T-helper 2 cell treated with Interferon-gamma antibody and Interleukin-4, amounts not matched to agents 5 μg/mL and 100 μg/mL, for 36 hours (primary cell): ENCODE data around the gene AEBP1.

Experiments used
- DNase-seq: peaks from one replicate; pipeline ENCODE4 v3.0.0; 2021; ENCODE audit warnings: low spot score
- H3K27ac Mint-ChIP-seq: one replicate; pipeline ENCODE4 v1.8.0; 2021; ENCODE audit warnings: mild to moderate bottlenecking, mixed read lengths
- H3K27me3 Mint-ChIP-seq: one replicate; pipeline ENCODE4 v1.8.0; 2021; ENCODE audit warnings: low read depth, mixed read lengths
- H3K36me3 Mint-ChIP-seq: one replicate; pipeline ENCODE4 v1.8.0; 2021; ENCODE audit warnings: low read depth, mixed read lengths
- H3K4me1 Mint-ChIP-seq: one replicate; pipeline ENCODE4 v1.8.0; 2021; ENCODE audit warnings: low read depth, mixed read lengths
- H3K4me3 Mint-ChIP-seq: one replicate; pipeline ENCODE4 v1.8.0; 2022; ENCODE audit warnings: mild to moderate bottlenecking, moderate library complexity, mixed read lengths
- H3K9me3 Mint-ChIP-seq: one replicate; pipeline ENCODE4 v1.8.0; 2021; ENCODE audit warnings: mixed read lengths

AEBP1 gene

DNA sequence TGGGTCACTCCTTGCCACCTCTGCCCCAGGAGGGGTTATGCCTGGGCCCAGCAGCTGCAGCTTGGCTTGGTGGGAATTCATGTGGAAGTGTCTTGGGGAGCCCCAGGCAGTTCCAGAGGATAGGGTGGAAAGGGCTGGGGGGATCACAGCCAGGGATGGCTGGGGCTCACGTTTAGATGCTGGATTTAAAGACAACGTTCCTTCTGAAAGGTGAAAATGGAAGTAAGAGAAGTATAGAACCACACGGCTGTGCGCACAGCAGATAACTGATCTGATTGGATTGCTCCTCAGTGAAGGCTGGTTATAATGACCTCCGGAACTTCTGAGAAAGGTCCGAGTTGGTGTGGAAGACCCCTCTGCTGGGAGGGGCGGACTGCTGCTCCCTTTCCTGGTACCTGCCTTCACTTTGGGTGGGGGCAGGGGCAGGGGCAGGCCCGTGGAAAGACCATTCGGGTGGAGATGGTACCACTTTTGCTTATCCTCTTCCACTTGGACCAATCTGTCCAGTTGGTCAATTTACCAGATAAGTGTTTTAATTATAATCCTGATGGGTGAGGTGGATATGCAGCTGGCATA is 44.9 kb downstream of the AEBP1 start:
- Mint-ChIP-seq H3K9me3 (no peaks in the 10 kb centered on the region), H3K4me3 (no peak overlapping the region), H3K36me3 (no peaks in the 10 kb centered on the region), H3K27ac (no peak overlapping the region), H3K4me1 (peaks cover 2% of the 10 kb centered on the region), H3K27me3 (peaks cover 13% of the 10 kb centered on the region)
- DNase-seq, result no peak

DNA sequence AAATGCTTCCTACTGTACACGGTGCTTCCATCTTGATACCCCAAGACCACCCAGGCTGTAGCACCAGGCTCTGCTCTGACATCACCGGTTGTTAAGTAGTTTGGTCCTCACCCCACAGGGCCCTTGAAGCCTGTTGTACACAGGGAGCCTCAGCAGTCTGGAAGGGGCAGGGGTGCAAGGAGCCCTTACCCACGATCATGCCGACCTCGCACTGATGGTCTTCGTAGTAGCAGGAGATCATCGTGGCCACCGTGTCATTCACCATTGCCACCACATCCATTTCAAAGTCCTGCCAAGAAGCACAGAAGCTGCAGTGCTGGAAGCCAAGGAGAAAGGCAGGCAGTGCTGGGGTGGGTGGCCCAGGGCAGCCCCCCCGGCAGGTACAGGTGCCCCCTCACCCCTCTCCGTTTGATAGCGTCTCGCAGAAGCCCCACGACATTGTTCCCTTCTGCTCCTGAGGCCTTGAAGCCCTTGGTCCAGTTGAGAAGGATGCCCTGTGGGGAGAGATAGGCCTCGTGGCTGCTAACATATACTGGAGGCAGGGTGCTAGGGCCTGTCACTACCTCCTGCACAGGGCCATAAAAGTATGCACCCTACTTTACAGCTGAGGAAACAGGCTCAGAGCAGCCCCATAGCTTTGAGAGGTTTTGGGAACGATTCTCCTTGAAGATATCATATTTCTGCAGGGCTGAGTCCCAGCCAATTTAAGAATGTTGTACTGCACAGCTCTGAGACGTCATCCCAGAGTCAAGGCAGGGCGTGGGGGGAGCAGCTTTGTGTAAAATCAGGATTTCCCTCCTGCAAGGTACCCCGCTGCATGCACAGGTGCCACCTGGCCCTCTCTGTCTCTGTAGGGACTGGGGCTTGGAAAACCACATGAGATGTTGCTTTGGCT is 45.7 kb downstream of the AEBP1 start:
- Mint-ChIP-seq H3K4me3 (no peak overlapping the region), H3K27ac (no peak overlapping the region), H3K36me3 (no peaks in the 10 kb centered on the region), H3K27me3 (peaks cover 9% of the 10 kb centered on the region), H3K9me3 (no peaks in the 10 kb centered on the region), H3K4me1 (peaks cover 2% of the 10 kb centered on the region)
- no peak for DNase-seq

DNA sequence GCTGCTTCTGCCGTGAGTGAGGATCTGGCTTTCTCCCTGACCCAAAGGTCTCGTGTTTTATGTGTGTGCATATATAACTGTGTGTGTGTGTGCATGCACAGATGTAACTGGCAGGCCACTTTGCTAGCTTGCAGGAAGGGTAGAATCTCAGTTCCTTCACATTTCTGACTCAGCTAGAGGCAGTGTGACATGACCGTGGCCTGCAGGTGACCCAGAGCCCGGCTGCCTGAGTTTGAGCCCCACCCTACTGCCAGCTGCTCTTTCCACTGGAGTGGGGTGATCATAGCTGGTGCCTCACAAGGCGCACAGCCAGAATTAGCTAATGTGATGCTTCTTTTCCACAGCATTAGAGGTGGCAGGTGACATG is 46.3 kb downstream of the AEBP1 start:
- no peak for DNase-seq
- no peak overlapping the region for H3K4me3 Mint-ChIP-seq
- H3K36me3 Mint-ChIP-seq, result no peaks in the 10 kb centered on the region
- H3K9me3 Mint-ChIP-seq, result no peaks in the 10 kb centered on the region
- H3K27me3 Mint-ChIP-seq, result peaks cover 4% of the 10 kb centered on the region
- H3K27ac Mint-ChIP-seq, result no peak overlapping the region
- H3K4me1 Mint-ChIP-seq, result peaks cover 2% of the 10 kb centered on the region

DNA sequence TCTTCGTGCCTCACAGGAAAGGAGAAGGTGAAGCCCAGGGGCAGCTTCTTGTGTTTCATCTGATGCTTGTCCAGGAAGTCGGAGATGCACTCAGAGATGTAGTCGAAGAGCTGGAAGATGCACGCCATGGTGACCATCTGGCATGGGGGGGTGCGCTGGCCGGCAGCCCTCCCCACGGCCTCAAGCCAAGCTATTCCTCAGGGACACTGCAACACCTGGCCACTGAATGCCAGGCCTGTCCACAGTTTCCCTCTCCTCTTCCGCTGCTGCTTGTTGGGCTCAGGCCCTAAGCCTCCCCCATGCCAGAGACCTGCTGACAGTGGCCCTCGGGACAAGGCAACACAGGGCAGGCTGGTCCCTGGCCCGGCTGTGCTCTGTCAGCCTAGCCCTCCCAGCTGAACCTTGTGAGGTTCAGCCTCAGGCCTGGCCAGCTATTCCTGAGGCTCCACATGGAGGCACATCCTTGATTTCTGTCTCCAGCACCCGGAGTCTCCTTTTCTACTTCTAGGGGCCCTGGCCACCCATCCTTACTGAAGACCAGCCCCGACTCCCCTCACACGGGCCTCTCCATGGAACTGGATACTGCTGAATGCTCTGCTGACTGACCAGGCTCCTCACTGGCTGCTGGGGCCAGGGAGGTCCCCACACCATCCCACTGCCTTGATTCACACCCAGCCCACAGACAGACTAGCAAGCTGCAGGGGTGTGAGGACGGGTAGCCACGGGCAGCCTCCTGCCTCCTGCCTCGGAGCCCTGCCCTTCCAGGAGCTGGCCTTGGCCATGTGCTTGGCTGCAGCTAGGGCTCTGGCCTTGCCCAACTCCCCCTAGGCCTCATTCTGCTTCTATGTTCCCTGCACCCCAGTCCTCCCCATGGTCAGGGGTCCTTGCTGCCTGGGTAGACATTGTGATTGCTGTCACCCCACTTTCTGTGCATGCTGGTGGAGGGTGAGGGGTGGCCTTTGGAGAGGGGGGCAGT is 47.1 kb downstream of the AEBP1 start:
- no peak overlapping the region for H3K4me3 Mint-ChIP-seq
- no peak for DNase-seq
- peaks cover 4% of the 10 kb centered on the region for H3K27me3 Mint-ChIP-seq

DNA sequence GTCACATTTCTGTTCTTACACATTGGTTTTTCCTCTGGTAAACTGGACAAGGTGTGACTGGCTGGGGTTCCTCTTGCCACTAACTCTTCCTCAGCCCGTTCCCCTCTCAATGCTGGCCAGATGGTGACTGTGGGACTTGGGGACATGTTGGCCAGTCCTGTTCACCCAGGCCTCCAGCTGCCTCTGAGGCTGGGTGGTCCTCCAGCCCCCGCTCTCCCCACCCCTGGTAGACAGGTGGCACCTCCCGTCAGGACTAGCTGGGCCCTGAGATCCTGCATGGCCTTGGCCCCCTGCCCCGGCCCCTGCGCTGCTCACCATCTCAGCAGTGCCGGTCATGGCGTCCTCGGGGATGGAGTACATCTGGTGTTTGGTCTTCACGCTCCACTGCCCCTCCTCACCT is 47.8 kb downstream of the AEBP1 start:
- Mint-ChIP-seq H3K4me1 (no peaks in the 10 kb centered on the region), H3K4me3 (no peak overlapping the region), H3K36me3 (no peaks in the 10 kb centered on the region), H3K9me3 (no peaks in the 10 kb centered on the region), H3K27ac (no peak overlapping the region), H3K27me3 (peaks cover 3% of the 10 kb centered on the region)
- no peak for DNase-seq

More for the DNA sequence above, 47.1 kb downstream of the AEBP1 start:
- no peaks in the 10 kb centered on the region for H3K36me3 Mint-ChIP-seq
- H3K4me1 Mint-ChIP-seq, result no peaks in the 10 kb centered on the region
- H3K9me3 Mint-ChIP-seq, result no peaks in the 10 kb centered on the region
- no peak overlapping the region for H3K27ac Mint-ChIP-seq

DNA sequence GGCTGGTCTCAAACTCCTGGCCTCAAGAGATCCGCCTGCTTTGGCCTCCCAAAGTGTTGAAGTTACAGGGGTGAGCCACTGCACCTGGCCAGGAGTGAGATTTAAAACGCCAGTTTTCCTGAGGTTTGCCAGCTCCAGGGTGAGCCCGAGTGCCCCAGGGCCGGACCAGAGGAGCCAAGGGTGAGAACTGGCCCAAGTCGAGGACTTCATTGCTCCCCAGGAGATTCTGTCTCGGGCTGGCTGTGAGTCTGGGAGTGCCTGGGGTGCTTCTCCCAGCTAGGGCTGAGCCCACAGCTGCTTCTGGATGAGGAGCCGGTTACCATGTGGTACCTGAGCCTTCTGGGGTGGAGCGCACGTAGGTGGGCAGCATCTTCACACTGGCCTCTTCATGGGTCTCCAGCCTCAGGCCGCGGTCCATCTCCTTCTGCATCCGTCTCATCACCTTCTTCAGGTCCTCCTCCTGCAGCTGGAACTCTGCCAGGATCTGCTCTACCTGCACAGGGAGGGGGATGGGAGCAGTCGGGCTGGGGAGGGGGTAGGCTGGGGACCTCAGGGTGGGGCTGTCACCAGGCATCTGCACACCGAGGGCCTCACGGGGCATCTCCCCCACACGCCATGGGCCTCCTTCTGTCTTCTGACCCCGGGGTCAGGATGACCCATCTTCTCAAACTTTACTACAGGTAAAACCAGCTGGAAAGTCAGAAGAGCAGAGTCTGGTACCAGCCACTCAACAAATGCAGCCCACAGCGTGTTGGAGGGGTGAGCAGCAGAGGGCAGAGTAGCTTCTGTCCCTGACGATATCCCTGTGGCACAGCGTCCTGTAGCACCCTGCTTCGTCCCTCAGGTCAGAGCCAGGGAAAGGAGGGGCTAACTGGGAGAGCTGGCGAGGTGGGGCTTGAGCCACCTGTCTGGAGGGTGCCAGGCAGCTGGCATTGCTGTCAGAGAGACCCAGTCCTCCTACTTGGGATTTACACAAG is 49.1 kb downstream of the AEBP1 start:
- Mint-ChIP-seq H3K9me3 (no peaks in the 10 kb centered on the region), H3K36me3 (no peaks in the 10 kb centered on the region)

DNA sequence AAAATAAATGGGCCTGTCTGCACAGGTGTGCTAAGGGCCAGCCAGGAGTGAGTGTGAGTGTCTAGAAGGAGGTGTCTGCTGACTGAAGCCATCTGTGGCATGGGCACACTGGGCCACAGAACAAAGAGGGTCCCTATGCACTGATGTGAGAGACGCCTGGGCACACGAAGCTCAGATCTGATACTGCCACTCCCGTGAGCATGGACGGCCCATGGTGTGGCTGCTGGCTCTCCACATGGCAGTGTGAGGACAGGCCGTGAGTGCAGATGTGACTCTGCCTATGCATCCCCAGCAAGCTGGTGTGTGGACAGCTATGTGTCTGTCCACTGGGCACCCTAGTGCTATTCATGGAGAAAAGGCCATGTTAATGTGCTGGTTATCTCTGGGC is 49.8 kb downstream of the AEBP1 start:
- no peak for DNase-seq
- H3K27ac Mint-ChIP-seq, result no peak overlapping the region
- no peaks in the 10 kb centered on the region for H3K27me3 Mint-ChIP-seq
- no peak overlapping the region for H3K4me3 Mint-ChIP-seq
- H3K36me3 Mint-ChIP-seq, result no peaks in the 10 kb centered on the region
- no peaks in the 10 kb centered on the region for H3K9me3 Mint-ChIP-seq
- no peaks in the 10 kb centered on the region for H3K4me1 Mint-ChIP-seq

More for the DNA sequence above, 49.1 kb downstream of the AEBP1 start:
- H3K4me3 Mint-ChIP-seq, result no peak overlapping the region
- no peak overlapping the region for H3K27ac Mint-ChIP-seq
- no peaks in the 10 kb centered on the region for H3K27me3 Mint-ChIP-seq
- no peak for DNase-seq
- no peaks in the 10 kb centered on the region for H3K4me1 Mint-ChIP-seq

DNA sequence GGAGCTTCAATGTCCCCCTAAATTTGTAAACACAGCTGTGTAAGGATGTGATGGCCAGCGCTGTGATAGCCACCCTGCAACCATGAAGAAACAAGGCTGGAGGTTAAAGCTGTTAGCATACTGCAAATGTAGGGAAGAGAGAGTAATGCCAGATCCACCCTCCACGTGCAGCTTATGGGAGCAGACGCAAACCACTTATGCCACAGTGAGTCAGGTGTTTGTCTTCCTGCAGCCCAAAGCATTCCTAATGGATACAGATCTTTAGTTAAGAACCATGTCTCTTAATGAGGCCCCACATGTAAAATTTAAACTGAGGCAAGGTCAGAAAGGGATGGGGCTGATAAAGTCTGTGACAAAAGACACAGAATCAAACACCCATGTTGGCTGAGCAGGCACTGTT is 50.6 kb downstream of the AEBP1 start:
- Mint-ChIP-seq H3K9me3 (no peaks in the 10 kb centered on the region), H3K4me3 (no peak overlapping the region), H3K4me1 (no peaks in the 10 kb centered on the region), H3K27me3 (no peaks in the 10 kb centered on the region), H3K36me3 (no peaks in the 10 kb centered on the region), H3K27ac (no peak overlapping the region)
- DNase-seq, result no peak

DNA sequence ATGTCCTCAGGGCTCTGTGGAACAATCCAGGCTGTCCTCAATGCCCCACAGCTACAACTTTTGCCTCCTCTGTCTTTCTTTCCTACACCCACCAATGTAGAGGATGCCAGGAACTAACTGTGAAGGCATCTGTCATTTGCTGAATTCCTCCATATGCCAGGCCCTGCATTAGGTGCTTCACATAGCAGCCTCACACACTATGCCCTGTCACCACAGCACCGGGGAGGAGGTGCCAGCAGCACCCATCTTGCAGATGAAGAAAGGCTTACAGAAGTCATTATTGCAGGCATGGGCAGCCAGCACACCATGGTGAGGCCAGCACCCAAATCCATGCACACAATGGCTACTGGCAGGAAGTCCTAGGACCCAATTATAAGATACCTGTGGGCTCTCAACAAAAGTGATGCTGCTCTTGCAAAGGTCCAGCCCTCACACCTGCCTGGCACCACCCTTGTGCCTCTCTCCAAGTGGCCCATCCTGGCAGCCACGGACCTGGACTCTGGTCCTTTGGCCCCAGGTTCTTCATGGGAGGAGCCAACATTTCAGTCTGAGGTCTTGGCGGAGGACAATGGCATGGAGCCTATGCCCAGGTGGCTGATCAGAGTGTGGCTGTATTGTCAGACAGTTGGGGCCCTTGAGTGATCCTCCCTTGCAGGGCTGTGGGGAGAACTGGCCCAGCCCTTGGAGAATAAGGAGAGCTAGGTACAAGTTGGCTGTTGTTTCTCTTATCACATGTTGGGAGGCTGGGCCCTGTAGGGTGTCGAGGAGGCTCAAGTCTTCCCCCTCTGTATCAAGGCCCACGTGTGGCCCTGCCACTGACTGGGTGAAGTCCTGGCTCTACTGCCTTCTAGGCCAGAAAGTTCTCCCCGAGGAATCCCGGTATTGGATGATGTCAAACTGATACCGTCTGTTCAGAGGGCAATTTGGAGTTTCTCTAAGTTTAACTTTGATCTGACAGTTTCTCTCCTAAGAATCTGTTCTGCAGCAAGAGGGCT is 51.3 kb downstream of the AEBP1 start:
- H3K27ac Mint-ChIP-seq, result no peak overlapping the region
- DNase-seq, result no peak
- H3K36me3 Mint-ChIP-seq, result no peaks in the 10 kb centered on the region
- no peaks in the 10 kb centered on the region for H3K9me3 Mint-ChIP-seq
- H3K4me3 Mint-ChIP-seq, result no peak overlapping the region
- no peaks in the 10 kb centered on the region for H3K4me1 Mint-ChIP-seq
- no peaks in the 10 kb centered on the region for H3K27me3 Mint-ChIP-seq

DNA sequence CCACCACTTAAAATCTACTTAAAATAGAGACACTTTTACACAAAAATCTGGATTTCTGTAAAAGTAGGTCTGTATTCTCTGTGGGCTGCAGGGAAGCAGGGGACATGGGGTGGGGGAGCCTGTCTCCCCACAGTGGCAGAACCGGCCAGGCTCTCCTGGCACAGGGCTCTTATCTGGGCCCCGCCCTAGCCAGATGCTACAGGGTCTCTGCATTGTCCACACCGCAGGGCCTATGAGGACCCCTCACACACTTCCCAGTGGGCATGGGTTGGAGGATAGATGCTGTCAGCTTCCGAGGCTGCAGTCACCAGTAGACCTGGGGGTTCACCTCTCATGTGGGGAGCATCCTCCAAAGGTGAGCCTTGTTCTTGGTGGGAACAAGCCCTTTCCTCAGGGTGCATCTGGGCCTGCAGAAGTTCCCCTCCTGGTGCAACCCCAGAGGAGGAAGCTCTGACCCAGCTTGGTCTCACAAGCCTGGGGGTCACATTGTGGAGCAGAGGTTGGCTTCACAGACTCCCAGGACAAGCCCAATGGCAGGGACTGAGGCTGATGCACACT is 52.4 kb downstream of the AEBP1 start:
- no peaks in the 10 kb centered on the region for H3K9me3 Mint-ChIP-seq
- H3K36me3 Mint-ChIP-seq, result no peaks in the 10 kb centered on the region
- H3K27me3 Mint-ChIP-seq, result no peaks in the 10 kb centered on the region
- H3K27ac Mint-ChIP-seq, result no peak overlapping the region
- no peak overlapping the region for H3K4me3 Mint-ChIP-seq
- no peaks in the 10 kb centered on the region for H3K4me1 Mint-ChIP-seq
- no peak for DNase-seq

DNA sequence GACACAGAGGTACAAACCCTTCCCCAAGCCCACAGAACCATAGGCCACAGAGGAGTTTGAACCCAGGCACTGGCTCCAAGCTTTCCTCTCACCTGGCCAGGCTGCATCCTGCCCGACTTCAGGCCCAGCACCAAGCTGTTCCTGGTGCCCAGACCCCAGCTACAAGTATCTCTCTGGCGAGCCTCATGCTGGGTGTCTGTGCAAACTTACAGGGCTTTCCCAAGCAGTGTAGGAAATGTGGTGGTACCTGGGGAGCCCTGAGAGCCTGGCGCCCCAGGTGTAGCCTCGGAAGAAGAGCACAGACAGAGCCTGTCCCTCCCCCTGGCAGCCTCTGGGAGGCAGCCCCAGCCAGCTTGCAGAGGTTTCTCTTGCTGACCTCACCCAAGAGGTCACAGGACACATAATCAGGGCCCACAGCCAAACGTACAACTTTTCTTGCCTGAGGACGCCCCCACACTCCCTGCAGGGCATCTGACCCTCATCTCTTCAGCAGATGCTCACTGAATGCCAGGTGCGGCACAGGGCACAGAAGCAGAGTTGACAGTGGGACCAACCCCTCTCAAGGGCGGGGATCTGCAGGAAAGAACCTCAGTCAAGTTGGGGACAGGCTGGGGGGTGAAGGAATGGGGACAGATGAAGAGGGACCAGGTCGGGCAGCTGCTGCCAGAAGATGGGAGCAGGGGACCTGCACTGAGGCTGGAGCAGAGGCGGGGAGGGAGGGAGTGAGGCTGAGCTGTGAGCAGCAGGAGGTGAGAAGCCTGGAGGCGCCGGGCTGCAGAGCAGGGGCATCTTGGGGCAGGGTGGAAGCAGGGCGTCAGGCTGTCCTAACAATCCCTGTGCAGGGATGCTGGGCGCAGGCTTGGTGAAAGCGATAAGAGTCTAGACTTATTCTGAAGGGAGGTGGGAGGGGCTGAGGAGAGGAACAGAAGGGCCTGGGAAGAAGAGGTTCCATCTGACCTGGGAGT is 53.3 kb downstream of the AEBP1 start:
- no peak overlapping the region for H3K27ac Mint-ChIP-seq
- no peak overlapping the region for H3K4me3 Mint-ChIP-seq
- H3K36me3 Mint-ChIP-seq, result no peaks in the 10 kb centered on the region
- no peak for DNase-seq
- no peaks in the 10 kb centered on the region for H3K4me1 Mint-ChIP-seq
- no peaks in the 10 kb centered on the region for H3K9me3 Mint-ChIP-seq
- H3K27me3 Mint-ChIP-seq, result no peaks in the 10 kb centered on the region
